Mucosa of stomach (tissue), 1 donor: Measurements from ENCODE around the gene SEZ6L.
A peak's percentile ranks its signal among the peaks of the same experiment; 100 is the strongest.

Experiments used
- H3K27me3 ChIP-seq: one replicate; pipeline ENCODE4 v1.7.0; 2013; ENCODE audit warnings: mild to moderate bottlenecking, low read length; ENCODE audit not compliant: control insufficient read depth, insufficient read depth
- H3K36me3 ChIP-seq: one replicate; pipeline ENCODE4 v1.7.0; 2013; ENCODE audit warnings: low read length; ENCODE audit not compliant: control insufficient read depth, insufficient read depth
- H3K4me1 ChIP-seq: one replicate; pipeline ENCODE4 v1.7.0; 2013; ENCODE audit warnings: mild to moderate bottlenecking, low read length; ENCODE audit not compliant: control insufficient read depth, insufficient read depth
- H3K4me3 ChIP-seq: one replicate; pipeline ENCODE4 v1.7.0; 2013; ENCODE audit warnings: low read length
- H3K9ac ChIP-seq: one replicate; pipeline ENCODE4 v1.7.0; 2013; ENCODE audit warnings: mild to moderate bottlenecking, low read length, moderate library complexity
- H3K9me3 ChIP-seq: one replicate; pipeline ENCODE4 v1.7.0; 2013; ENCODE audit warnings: mild to moderate bottlenecking, low read length, moderate library complexity; ENCODE audit not compliant: control insufficient read depth
- donor health status: Pancreatic carcinoma.

The SEZ6L gene

GRCh38 chr22:26430600-26430999 lies 261.3 kb downstream of the SEZ6L start:
- Histone ChIP-seq H3K27me3 (no peaks in the 10 kb centered on the region), H3K4me1 (peaks cover 32% of the 10 kb centered on the region), H3K9me3 (no peaks in the 10 kb centered on the region), H3K9ac (peak overlapping the region; percentile 65), H3K4me3 (peak overlapping the region; percentile 60), H3K36me3 (no peaks in the 10 kb centered on the region)

- Histone ChIP-seq H3K4me3 (no peak overlapping the region), H3K4me1 (peaks cover 40% of the 10 kb centered on the region), H3K9me3 (no peaks in the 10 kb centered on the region), H3K36me3 (no peaks in the 10 kb centered on the region), H3K27me3 (no peaks in the 10 kb centered on the region), H3K9ac (peak overlapping the region; percentile 65)
These were observed 262.2 kb downstream of the SEZ6L start for GRCh38 chr22:26431261-26431995.

DNA sequence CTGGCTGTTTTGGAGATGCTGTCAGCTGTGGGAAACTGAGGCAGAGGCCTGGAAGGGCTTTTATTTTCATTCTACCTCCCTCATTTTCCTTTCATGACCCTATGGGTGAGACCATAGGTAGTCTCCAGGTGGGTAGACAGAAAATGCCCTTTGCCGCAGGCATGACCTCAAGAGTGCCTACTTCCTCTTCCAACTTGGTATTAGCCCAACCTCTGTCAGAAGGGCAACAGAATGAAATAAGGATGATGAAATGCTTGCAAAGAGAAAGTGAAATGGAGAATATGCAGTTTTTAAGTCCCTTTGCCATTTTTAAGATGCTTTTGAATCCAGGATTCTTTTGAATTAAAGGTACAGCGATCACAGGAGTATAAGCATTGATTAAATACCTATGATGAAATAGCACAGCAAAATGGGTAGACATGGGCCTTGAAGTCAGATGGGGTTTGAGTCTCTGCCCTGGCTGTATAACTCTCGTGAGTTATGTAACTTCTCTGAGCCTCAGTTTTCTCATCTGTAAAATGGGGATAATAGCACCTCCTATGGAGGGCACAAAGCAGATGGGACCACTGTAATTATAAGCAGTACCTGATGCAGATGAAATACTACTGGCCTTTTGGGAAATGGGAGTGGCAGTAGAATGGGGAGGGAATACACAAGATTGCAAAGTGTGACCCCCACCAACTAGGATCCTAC lies 263.5 kb downstream of the SEZ6L start:
- H3K9ac ChIP-seq, result no peak overlapping the region
- H3K4me3 ChIP-seq, result no peak overlapping the region
- H3K36me3 ChIP-seq, result no peaks in the 10 kb centered on the region
- H3K4me1 ChIP-seq, result peaks cover 49% of the 10 kb centered on the region
- no peaks in the 10 kb centered on the region for H3K27me3 ChIP-seq
- H3K9me3 ChIP-seq, result no peaks in the 10 kb centered on the region
